Glutamatergic neuron (in vitro differentiated cells): Measurements from ENCODE around the gene DLK1. TPM values are rescaled to one million over a fixed set of nuclear protein-coding genes. Genes with fewer than 3 reads are reported as not detected.

Experiments used
- DNase-seq: peaks from one replicate; pipeline ENCODE4 v3.0.0; 2022
- H3K27ac Mint-ChIP-seq: one replicate; pipeline ENCODE4 v1.8.0; 2020; ENCODE audit warnings: mild to moderate bottlenecking, mixed read lengths, inconsistent platforms; ENCODE audit not compliant: unreplicated experiment
- H3K27me3 Mint-ChIP-seq: one replicate; pipeline ENCODE4 v1.8.0; 2020; ENCODE audit warnings: mild to moderate bottlenecking, moderate library complexity, mixed read lengths, inconsistent platforms; ENCODE audit not compliant: unreplicated experiment
- H3K36me3 Mint-ChIP-seq: one replicate; pipeline ENCODE4 v1.8.0; 2020; ENCODE audit warnings: mild to moderate bottlenecking, mixed read lengths, inconsistent platforms; ENCODE audit not compliant: unreplicated experiment
- H3K4me1 Mint-ChIP-seq: one replicate; pipeline ENCODE4 v1.8.0; 2020; ENCODE audit warnings: mild to moderate bottlenecking, low read depth, mixed read lengths, inconsistent platforms; ENCODE audit not compliant: unreplicated experiment
- H3K4me3 Mint-ChIP-seq: one replicate; pipeline ENCODE4 v1.8.0; 2020; ENCODE audit warnings: mild to moderate bottlenecking, mixed read lengths, inconsistent platforms; ENCODE audit not compliant: unreplicated experiment
- H3K9me3 Mint-ChIP-seq: one replicate; pipeline ENCODE4 v1.8.0; 2020; ENCODE audit warnings: mild to moderate bottlenecking, moderate library complexity, mixed read lengths, inconsistent platforms; ENCODE audit not compliant: unreplicated experiment
- CTCF ChIP-seq: fragments of 200-600 bp; sonication (generic); IDR thresholded peaks from one replicate; pipeline ENCODE4 v1.5.0; 2021; ENCODE audit not compliant: partially characterized antibody, unreplicated experiment
- total RNA-seq: library from RNA; stranded (reverse); fragmentation: NEBNext Ultra II Directional; extraction: Animal tissue kit (Norgen Biotek cat#: 25700); gene quantifications from one replicate; pipeline ENCODE4 v1.2.1, GENCODE V29; 2021; ENCODE audit not compliant: unreplicated experiment

The DLK1 gene
- total RNA-seq, 1 donor from 2014 or later, result 37.3 TPM

DNA sequence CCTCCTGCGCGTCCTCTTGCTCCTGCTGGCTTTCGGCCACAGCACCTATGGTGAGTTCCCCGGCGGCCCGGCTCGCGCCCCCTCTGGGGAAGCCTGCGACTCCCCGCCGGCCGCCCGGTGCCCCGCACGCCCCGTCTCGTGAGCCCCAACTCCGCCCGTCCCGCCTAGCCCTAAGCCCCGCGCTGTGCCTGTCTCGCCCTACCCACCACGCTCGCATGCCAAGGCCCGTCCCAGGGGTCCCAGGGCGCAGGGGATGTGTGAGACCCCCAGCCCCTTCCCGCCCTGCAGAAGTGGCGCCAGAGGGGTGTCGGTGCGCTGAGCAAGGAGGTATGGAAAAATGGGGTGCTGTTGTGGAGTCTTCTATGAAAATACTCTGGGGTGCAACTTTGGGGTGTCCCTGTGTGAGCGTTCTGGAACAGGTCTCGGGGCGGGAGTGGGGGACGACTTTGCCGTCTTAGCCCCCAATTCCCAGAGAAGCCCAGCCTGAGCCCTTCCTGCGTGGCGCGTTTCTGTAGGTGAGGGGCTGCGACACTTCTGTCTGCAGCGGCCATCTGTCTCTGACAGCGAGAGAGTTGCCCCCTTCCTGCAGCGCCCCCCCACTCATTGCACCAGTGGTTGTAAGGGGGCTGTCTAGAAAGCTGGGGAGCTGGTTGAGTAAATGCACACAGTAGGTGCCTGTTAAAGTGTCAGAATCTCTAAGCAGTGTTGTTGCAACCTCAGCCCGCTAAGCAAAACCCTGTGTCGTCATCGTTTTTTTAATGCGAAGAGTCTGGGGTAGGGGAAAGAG is 587 bp downstream of the DLK1 start:
- Mint-ChIP-seq H3K4me3 (peak overlapping the region; percentile 77), H3K27me3 (peaks cover 19% of the 10 kb centered on the region), H3K4me1 (peaks cover 32% of the 10 kb centered on the region), H3K9me3 (peaks cover 3% of the 10 kb centered on the region), H3K27ac (no peak overlapping the region), H3K36me3 (peaks cover 6% of the 10 kb centered on the region)
- TF ChIP-seq CTCF, result no peak
- no peak for DNase-seq

GRCh38 chr14:100727873-100728240 is 1.2 kb downstream of the DLK1 start:
- Mint-ChIP-seq H3K9me3 (peaks cover 3% of the 10 kb centered on the region), H3K4me1 (peaks cover 31% of the 10 kb centered on the region), H3K27ac (no peak overlapping the region), H3K27me3 (peaks cover 21% of the 10 kb centered on the region), H3K36me3 (peaks cover 6% of the 10 kb centered on the region), H3K4me3 (peak overlapping the region; percentile 77)
- TF ChIP-seq CTCF, result no peak
- DNase-seq, result no peak

- H3K27me3 Mint-ChIP-seq, result peaks cover 21% of the 10 kb centered on the region
These were observed 2.3 kb downstream of the DLK1 start for GRCh38 chr14:100728962-100729361.

DNA sequence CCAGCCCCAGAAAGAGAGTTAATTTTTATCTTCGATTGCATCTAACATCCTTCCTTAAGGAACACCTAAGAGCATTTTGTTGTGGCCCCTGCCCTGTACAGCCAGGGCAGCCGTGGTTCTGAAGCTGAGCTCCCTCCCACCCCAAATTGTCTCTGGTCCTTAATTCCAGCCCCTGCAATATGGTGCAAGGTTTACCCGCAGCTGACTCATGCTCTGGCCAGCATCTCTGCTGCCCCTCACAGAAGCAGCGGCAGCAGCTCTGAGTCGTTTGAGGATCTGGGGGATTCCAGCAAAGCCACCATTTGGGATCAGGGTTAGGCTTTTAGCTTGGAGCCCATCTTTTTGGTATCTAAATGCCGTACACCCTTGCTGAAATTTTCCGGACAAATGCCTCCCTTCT is 3.3 kb downstream of the DLK1 start:
- no peak for TF ChIP-seq CTCF
- Mint-ChIP-seq H3K4me1 (peaks cover 26% of the 10 kb centered on the region), H3K4me3 (no peak overlapping the region), H3K9me3 (peaks cover 3% of the 10 kb centered on the region), H3K27ac (no peak overlapping the region), H3K27me3 (peaks cover 19% of the 10 kb centered on the region), H3K36me3 (peaks cover 6% of the 10 kb centered on the region)
- DNase-seq, result no peak

More at GRCh38 chr14:100728962-100729361, 2.3 kb downstream of the DLK1 start:
- Mint-ChIP-seq H3K27ac (no peak overlapping the region), H3K4me3 (no peak overlapping the region), H3K36me3 (peaks cover 6% of the 10 kb centered on the region), H3K9me3 (peaks cover 3% of the 10 kb centered on the region), H3K4me1 (peaks cover 26% of the 10 kb centered on the region)
- no peak for TF ChIP-seq CTCF
- no peak for DNase-seq

GRCh38 chr14:100730581-100730980 is 3.9 kb downstream of the DLK1 start:
- Mint-ChIP-seq H3K4me1 (peaks cover 26% of the 10 kb centered on the region), H3K27ac (no peak overlapping the region), H3K9me3 (peaks cover 3% of the 10 kb centered on the region), H3K27me3 (peaks cover 20% of the 10 kb centered on the region), H3K4me3 (no peak overlapping the region), H3K36me3 (peaks cover 9% of the 10 kb centered on the region)
- no peak for DNase-seq
- TF ChIP-seq CTCF, result no peak
